Neutrophil (primary cell): Measurements from ENCODE around the gene CYP21A2.

Experiments used
- H3K27ac ChIP-seq: fragments of 200-600 bp; sonication (generic); 2 replicates; pipeline ENCODE4 v1.5.1; 2016; ENCODE audit warnings: mild to moderate bottlenecking, moderate library complexity
- H3K27me3 ChIP-seq: fragments of 200-600 bp; sonication (generic); 2 replicates; pipeline ENCODE4 v1.6.0; 2016; ENCODE audit warnings: mild to moderate bottlenecking
- H3K36me3 ChIP-seq: fragments of 200-600 bp; sonication (generic); 2 replicates; pipeline ENCODE4 v1.5.1; 2017
- H3K4me1 ChIP-seq, 2 experiments: fragments of 200-600 bp in 1 of 2; sonication (generic) in 1 of 2; 1 replicate in 1 of 2; 2 replicates in 1 of 2; pipeline versions ENCODE4 v1.5.1 to v1.6.1; 2013 to 2016; ENCODE audit warnings: low read depth in 1 of 2, low read length in 1 of 2, mild to moderate bottlenecking in 1 of 2, moderate library complexity in 1 of 2; ENCODE audit not compliant: control insufficient read depth in 1 of 2, insufficient read depth in 1 of 2
- H3K4me3 ChIP-seq, 2 experiments: fragments of 200-600 bp in 1 of 2; sonication (generic) in 1 of 2; 1 replicate in 1 of 2; 2 replicates in 1 of 2; pipeline ENCODE4 v1.5.1; 2013 to 2016; ENCODE audit warnings: low read depth in 1 of 2, low read length in 1 of 2, mild to moderate bottlenecking in 1 of 2, moderate library complexity in 1 of 2
- H3K9me3 ChIP-seq: fragments of 200-600 bp; sonication (generic); 2 replicates; pipeline ENCODE4 v1.5.1; 2016
- TF ChIP-seq, protein P1 (sequence below): fragments of 200-600 bp; sonication (generic); IDR thresholded peaks from 2 replicates; pipeline ENCODE4 v1.5.1; 2016; ENCODE audit warnings: antibody characterized with exemption

CYP21A2 gene

DNA sequence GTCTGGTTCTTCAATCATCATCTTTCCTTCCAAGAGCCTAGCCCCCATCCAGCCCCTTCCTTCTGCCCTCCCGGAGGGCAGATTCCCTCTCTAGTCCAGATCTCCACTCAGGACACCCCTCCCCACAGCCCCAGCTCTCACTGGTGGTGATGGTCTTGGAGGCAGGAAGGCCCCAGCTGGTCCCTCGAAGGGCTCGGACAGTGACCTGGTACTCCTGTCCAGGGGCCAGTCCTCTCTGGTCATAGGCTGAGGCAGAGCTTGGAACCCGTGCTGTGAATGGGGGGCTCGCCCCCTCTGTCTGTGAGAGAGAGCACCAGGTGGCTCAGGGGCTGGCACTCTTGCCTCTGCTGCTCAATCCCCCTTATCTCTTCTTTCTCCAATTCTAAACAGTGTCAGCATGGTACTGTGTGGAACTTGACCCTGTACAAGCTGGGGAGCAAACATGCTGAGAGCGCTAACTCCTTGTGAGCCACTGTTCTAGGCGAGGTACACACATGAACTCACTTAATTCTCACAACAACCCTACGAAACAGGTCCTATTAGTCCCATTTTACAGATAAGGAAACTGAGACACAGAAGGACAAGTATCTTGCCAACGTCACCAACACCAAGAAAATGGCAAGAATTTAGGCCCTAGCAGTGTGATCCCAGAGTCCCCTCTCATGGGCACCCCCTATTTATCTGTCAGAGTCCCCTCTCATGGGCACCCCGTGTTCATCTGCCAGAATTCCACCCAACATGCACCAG is 51.0 kb downstream of the CYP21A2 start:
- Histone ChIP-seq H3K9me3 (no peaks in the 10 kb centered on the region), H3K27ac (no peak overlapping the region), H3K4me1 (no peaks in the 10 kb centered on the region), H3K4me3 (no peak overlapping the region), H3K36me3 (no peaks in the 10 kb centered on the region), H3K27me3 (peaks cover 87% of the 10 kb centered on the region)
- TF ChIP-seq, protein P1, sequence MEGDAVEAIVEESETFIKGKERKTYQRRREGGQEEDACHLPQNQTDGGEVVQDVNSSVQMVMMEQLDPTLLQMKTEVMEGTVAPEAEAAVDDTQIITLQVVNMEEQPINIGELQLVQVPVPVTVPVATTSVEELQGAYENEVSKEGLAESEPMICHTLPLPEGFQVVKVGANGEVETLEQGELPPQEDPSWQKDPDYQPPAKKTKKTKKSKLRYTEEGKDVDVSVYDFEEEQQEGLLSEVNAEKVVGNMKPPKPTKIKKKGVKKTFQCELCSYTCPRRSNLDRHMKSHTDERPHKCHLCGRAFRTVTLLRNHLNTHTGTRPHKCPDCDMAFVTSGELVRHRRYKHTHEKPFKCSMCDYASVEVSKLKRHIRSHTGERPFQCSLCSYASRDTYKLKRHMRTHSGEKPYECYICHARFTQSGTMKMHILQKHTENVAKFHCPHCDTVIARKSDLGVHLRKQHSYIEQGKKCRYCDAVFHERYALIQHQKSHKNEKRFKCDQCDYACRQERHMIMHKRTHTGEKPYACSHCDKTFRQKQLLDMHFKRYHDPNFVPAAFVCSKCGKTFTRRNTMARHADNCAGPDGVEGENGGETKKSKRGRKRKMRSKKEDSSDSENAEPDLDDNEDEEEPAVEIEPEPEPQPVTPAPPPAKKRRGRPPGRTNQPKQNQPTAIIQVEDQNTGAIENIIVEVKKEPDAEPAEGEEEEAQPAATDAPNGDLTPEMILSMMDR, result no peak
